A673 (cell line): ENCODE measurements around the gene ZNF490. TPM values are rescaled to one million over a fixed set of nuclear protein-coding genes. Genes with fewer than 3 reads are reported as not detected.
"Not testable (repeated sequence)": the region's sequence is repeated elsewhere in the genome, so short reads cannot be mapped to it uniquely, and the experiment has no call there.

Experiments used
- BruUV-seq: library from RNA; stranded (reverse); fragments of 400-500 nt; replicated peaks from 2 replicates; lab custom pipeline; 2021; lab: Mats Ljungman, UMichigan
- CTCF ChIA-PET: fragments of 300-600 bp; sonication (Branson Sonifier 250); formaldehyde crosslinking; loops from one replicate; lab custom pipeline; 2022; ENCODE audit warnings: antibody characterized with exemption; lab: Charles Lee
- POLR2A ChIA-PET: fragments of 300-600 bp; sonication (Branson Sonifier 250); formaldehyde crosslinking; loops from one replicate; lab custom pipeline; 2022; ENCODE audit warnings: antibody characterized with exemption; ENCODE audit not compliant: low non-redundant PET; lab: Charles Lee
- DNase-seq: peaks from one replicate; pipeline ENCODE4 v3.0.0-alpha.2; 2015; ENCODE audit warnings: low spot score
- H3K27ac ChIP-seq: fragments of 200-600 bp; sonication (generic); 2 replicates; pipeline ENCODE4 v1.5.1; 2016; ENCODE audit warnings: mixed run types, low read depth, mild to moderate bottlenecking, mixed read lengths, antibody characterized with exemption, low read length; ENCODE audit not compliant: poor library complexity, severe bottlenecking
- H3K27me3 ChIP-seq: fragments of 200-600 bp; sonication (generic); replicated peaks from 2 replicates; pipeline ENCODE4 v1.6.1; 2017; ENCODE audit warnings: mixed run types, low read depth, mild to moderate bottlenecking, mixed read lengths, antibody characterized with exemption, low read length; ENCODE audit not compliant: insufficient read depth, poor library complexity
- H3K36me3 ChIP-seq: fragments of 200-600 bp; sonication (generic); 2 replicates; pipeline ENCODE4 v1.6.1; 2016; ENCODE audit warnings: mixed run types, mild to moderate bottlenecking, mixed read lengths, antibody characterized with exemption, low read length; ENCODE audit not compliant: insufficient read depth, poor library complexity, severe bottlenecking
- H3K4me1 ChIP-seq: fragments of 200-600 bp; sonication (generic); 2 replicates; pipeline ENCODE4 v1.6.1; 2017; ENCODE audit warnings: mixed run types, mild to moderate bottlenecking, mixed read lengths, antibody characterized with exemption, low read length; ENCODE audit not compliant: insufficient read depth, poor library complexity, severe bottlenecking
- H3K4me3 ChIP-seq: fragments of 200-600 bp; sonication (generic); 2 replicates; pipeline ENCODE4 v1.5.1; 2016; ENCODE audit warnings: low read depth, mixed run types, mild to moderate bottlenecking, mixed read lengths, low read length; ENCODE audit not compliant: poor library complexity, severe bottlenecking
- H3K9me3 ChIP-seq: fragments of 200-600 bp; sonication (generic); 2 replicates; pipeline ENCODE4 v1.6.1; 2016; ENCODE audit warnings: mixed run types, low read depth, mild to moderate bottlenecking, mixed read lengths, antibody characterized with exemption, low read length; ENCODE audit not compliant: poor library complexity, severe bottlenecking
- CTCF ChIP-seq: fragments of 300-800, 200-600 bp; sonication (generic); conservative IDR thresholded peaks from 2 replicates; pipeline ENCODE4 v1.5.1; 2017; ENCODE audit warnings: low read depth, mild to moderate bottlenecking, antibody characterized with exemption, low read length, moderate library complexity, mixed read lengths
- EZH2 ChIP-seq: fragments of 200-600 bp; sonication (generic); IDR thresholded peaks from 2 replicates; pipeline ENCODE4 v1.6.1; 2017; ENCODE audit warnings: borderline replicate concordance, low read depth, mild to moderate bottlenecking, mixed read lengths, antibody characterized with exemption, low read length; ENCODE audit not compliant: poor library complexity, severe bottlenecking
- intact Hi-C: fragments of 100-400 bp; cut with micrococcal nuclease; formaldehyde crosslinking; loops from one replicate; pipeline ENCODE4 v1.10.0; 2022; ENCODE audit not compliant: unreplicated experiment
- total RNA-seq: library from RNA; stranded (reverse); gene quantifications from 2 replicates; pipeline ENCODE4 v1.2.3, GENCODE V29; 2021

ZNF490 gene
- total RNA-seq, 1 experiment from 2014 or later, result 7.7 TPM

- POLR2A ChIA-PET, result no interaction called here
- Histone ChIP-seq H3K9me3 (no peaks in the 10 kb centered on the region), H3K36me3 (no peaks in the 10 kb centered on the region), H3K4me1 (no peaks in the 10 kb centered on the region), H3K4me3 (no peak overlapping the region), H3K27ac (no peak overlapping the region), H3K27me3 (no peaks in the 10 kb centered on the region)
- BruUV-seq, result no TSS peak
- no peak for DNase-seq
- TF ChIP-seq EZH2 (no peak), CTCF (no peak)
- intact Hi-C loops, result loop anchor here (10.0 kb wide), 1 partner anchor 762 kb away; the partner anchor contains the start of gene ZNF69
- CTCF ChIA-PET, result no interaction called here
Observed at GRCh38 chr19:12646551-12646950, 35.9 kb upstream of the ZNF490 start.

- DNase-seq, POLR2A ChIA-PET, H3K36me3 ChIP-seq, H3K27ac ChIP-seq, BruUV-seq, H3K4me3 ChIP-seq, H3K27me3 ChIP-seq, H3K4me1 ChIP-seq, CTCF ChIA-PET, H3K9me3 ChIP-seq: not testable (repeated sequence)
- intact Hi-C loops, result loop anchor here (10.0 kb wide), 1 partner anchor 759 kb away; the partner anchor contains the start of gene ZNF69
Observed at GRCh38 chr19:12643716-12644115, 33.1 kb upstream of the ZNF490 start.

GRCh38 chr19:12642506-12642905 lies 31.9 kb upstream of the ZNF490 start:
- intact Hi-C loops, result loop anchor here (10.0 kb wide), 1 partner anchor 758 kb away; the partner anchor contains the start of gene ZNF69
- BruUV-seq, result no TSS peak
- H3K9me3 ChIP-seq, result no peaks in the 10 kb centered on the region
- no peaks in the 10 kb centered on the region for H3K27me3 ChIP-seq
- H3K36me3 ChIP-seq, result no peaks in the 10 kb centered on the region
- POLR2A ChIA-PET, result no interaction called here
- TF ChIP-seq CTCF, result no peak
- TF ChIP-seq EZH2, result no peak
- CTCF ChIA-PET, result interaction anchor here (0.6 kb wide), 1 partner anchor 229 kb away, joined by 3 read pairs; no protein-coding TSS in a partner anchor
- H3K4me3 ChIP-seq, result no peak overlapping the region
- no peak overlapping the region for H3K27ac ChIP-seq
- no peak for DNase-seq
- no peaks in the 10 kb centered on the region for H3K4me1 ChIP-seq

GRCh38 chr19:12641456-12641855 lies 30.8 kb upstream of the ZNF490 start:
- Histone ChIP-seq H3K27me3 (no peaks in the 10 kb centered on the region), H3K4me1 (no peaks in the 10 kb centered on the region), H3K27ac (no peak overlapping the region), H3K36me3 (no peaks in the 10 kb centered on the region), H3K4me3 (no peak overlapping the region), H3K9me3 (no peaks in the 10 kb centered on the region)
- TF ChIP-seq EZH2 (no peak), CTCF (no peak)
- BruUV-seq, result no TSS peak
- DNase-seq, result no peak
- intact Hi-C loops, result loop anchor here (10.0 kb wide), 1 partner anchor 757 kb away; the partner anchor contains the start of gene ZNF69
- ChIA-PET CTCF (no interaction called here), POLR2A (interaction anchor here (0.6 kb wide), 1 partner anchor 11 kb away, joined by 7 read pairs; no protein-coding TSS in a partner anchor)
